ENCODE data around the gene TMEM218. TPM values are rescaled to one million over a fixed set of nuclear protein-coding genes. Genes with fewer than 3 reads are reported as not detected.

Gene TMEM218
- total and polyA plus RNA-seq, 2 donors (not counting 3 experiments of a cell fraction or from before 2014, with no cell fraction given), result 23.8 to 45.1 TPM

DNA sequence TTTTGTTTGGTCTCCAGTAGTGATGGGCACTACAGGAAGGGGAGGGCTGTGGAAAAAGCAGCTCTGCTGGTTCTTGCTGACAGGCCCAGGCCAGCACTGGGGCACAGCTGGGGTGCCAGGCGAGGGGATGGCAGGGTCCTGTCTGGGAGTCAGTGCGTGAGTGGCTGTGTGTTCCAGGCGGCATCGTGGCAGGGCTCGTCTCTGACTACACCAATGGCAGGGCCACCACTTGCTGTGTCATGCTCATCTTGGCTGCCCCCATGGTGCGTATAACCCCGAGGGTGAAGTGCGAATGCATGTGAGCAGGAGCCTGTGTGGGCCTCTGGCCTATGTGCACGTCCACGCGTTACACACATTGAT is 27.4 kb downstream of the TMEM218 start:
- Histone ChIP-seq H3K9ac (replicated peaks; ENCODE audit: extremely low read depth, insufficient read depth, low read length) (no peak overlapping the region), H3K4me3 (replicated peaks in 1 of 3; ENCODE audit: insufficient read depth in 1 of 3, low read depth in 1 of 3, low read length in 3 of 3) (no peak overlapping the region), H3K9me1 (replicated peaks; ENCODE audit: control insufficient read depth, extremely low read depth, insufficient read depth, low read length) (no peaks in the 10 kb centered on the region), H3K27ac (ENCODE audit: insufficient read depth, low read depth, low read length) (no peak overlapping the region), H3K36me3 (ENCODE audit: control insufficient read depth in 2 of 2, extremely low read depth in 1 of 2, insufficient read depth in 2 of 2, low read length in 2 of 2) (no peaks in the 10 kb centered on the region), H3K4me1 (ENCODE audit: control insufficient read depth, extremely low read depth, insufficient read depth, low read length) (peaks cover 12% of the 10 kb centered on the region), H3K79me2 (ENCODE audit: control insufficient read depth, insufficient read depth, low read length) (no peaks in the 10 kb centered on the region), H4K20me1 (replicated peaks; ENCODE audit: control insufficient read depth, extremely low read depth, insufficient read depth, low read length) (no peaks in the 10 kb centered on the region), H3K27me3 (ENCODE audit: control insufficient read depth in 2 of 2, insufficient read depth in 2 of 2, low read length in 2 of 2) (no peaks in the 10 kb centered on the region), H2AFZ (ENCODE audit: low read depth, low read length) (no peak overlapping the region), H3K9me3 (replicated peaks; ENCODE audit: control insufficient read depth, insufficient read depth, low read length) (no peaks in the 10 kb centered on the region), H3K4me2 (ENCODE audit: insufficient read depth, low read length) (no peak overlapping the region)
- FAIRE-seq (no peak), DNase-seq (ENCODE audit: low read depth, low spot score) (no peak)
- ChIA-PET POLR2A (no interaction called here), CTCF (interaction anchor here (1.5 kb wide), 1 partner anchor 57 kb away, joined by 8 read pairs; no protein-coding TSS in a partner anchor)
- TF ChIP-seq FOS (IDR thresholded peaks at IDR 0.05; ENCODE audit: borderline replicate concordance, insufficient read depth, low read length), result no peak
- TF ChIP-seq JUN (IDR thresholded peaks at IDR 0.05; ENCODE audit: borderline replicate concordance, insufficient read depth, insufficient read length, low read depth), result no peak
- TF ChIP-seq, protein P1, sequence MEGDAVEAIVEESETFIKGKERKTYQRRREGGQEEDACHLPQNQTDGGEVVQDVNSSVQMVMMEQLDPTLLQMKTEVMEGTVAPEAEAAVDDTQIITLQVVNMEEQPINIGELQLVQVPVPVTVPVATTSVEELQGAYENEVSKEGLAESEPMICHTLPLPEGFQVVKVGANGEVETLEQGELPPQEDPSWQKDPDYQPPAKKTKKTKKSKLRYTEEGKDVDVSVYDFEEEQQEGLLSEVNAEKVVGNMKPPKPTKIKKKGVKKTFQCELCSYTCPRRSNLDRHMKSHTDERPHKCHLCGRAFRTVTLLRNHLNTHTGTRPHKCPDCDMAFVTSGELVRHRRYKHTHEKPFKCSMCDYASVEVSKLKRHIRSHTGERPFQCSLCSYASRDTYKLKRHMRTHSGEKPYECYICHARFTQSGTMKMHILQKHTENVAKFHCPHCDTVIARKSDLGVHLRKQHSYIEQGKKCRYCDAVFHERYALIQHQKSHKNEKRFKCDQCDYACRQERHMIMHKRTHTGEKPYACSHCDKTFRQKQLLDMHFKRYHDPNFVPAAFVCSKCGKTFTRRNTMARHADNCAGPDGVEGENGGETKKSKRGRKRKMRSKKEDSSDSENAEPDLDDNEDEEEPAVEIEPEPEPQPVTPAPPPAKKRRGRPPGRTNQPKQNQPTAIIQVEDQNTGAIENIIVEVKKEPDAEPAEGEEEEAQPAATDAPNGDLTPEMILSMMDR (IDR thresholded peaks at IDR 0.05; ENCODE audit: extremely low read depth in 1 of 2, insufficient read depth in 1 of 2, low read depth in 1 of 2, low read length in 2 of 2), result no peak
- TF ChIP-seq EZH2 (IDR thresholded peaks at IDR 0.05; ENCODE audit: borderline replicate concordance, low read depth, low read length, severe bottlenecking), result no peak
- no peak for TF ChIP-seq POLR2A (IDR thresholded peaks at IDR 0.05; ENCODE audit: low read depth, low read length)
- no peak for TF ChIP-seq GATA2 (IDR thresholded peaks at IDR 0.05; ENCODE audit: insufficient read depth, insufficient read length, low read depth, low read length)
- TF ChIP-seq, protein P2, sequence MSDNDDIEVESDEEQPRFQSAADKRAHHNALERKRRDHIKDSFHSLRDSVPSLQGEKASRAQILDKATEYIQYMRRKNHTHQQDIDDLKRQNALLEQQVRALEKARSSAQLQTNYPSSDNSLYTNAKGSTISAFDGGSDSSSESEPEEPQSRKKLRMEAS (IDR thresholded peaks at IDR 0.05; ENCODE audit: insufficient read depth, insufficient read length), result no peak
- TF ChIP-seq MYC (IDR thresholded peaks at IDR 0.05; ENCODE audit: low read depth, low read length), result no peak
- no peak for TF ChIP-seq POLR2AphosphoS5 (IDR thresholded peaks at IDR 0.05; ENCODE audit: insufficient read depth, low read depth, low read length)
- BruUV-seq (replicated peaks), result no TSS peak
- intact Hi-C loops (cut with micrococcal nuclease), result no loop called here
- dilution Hi-C loops (cut with MboI; ENCODE audit: extremely low pct_ligation_motif_present, low sequenced_read_pairs), result no loop called here
